Measurements from ENCODE around the gene DCST2. TPM values are rescaled to one million over a fixed set of nuclear protein-coding genes. Genes with fewer than 3 reads are reported as not detected.

Gene DCST2
- total RNA-seq, 3 donors from 2014 or later: 1.7 to 3.3 (median 2.3) TPM

- no peak for ATAC-seq
- intact Hi-C loops (cut with DNase I, micrococcal nuclease): no loop called here
- DNase-seq: no peak
Observed at GRCh38 chr1:154994269-154994587, 39.4 kb downstream of the DCST2 start.

DNA sequence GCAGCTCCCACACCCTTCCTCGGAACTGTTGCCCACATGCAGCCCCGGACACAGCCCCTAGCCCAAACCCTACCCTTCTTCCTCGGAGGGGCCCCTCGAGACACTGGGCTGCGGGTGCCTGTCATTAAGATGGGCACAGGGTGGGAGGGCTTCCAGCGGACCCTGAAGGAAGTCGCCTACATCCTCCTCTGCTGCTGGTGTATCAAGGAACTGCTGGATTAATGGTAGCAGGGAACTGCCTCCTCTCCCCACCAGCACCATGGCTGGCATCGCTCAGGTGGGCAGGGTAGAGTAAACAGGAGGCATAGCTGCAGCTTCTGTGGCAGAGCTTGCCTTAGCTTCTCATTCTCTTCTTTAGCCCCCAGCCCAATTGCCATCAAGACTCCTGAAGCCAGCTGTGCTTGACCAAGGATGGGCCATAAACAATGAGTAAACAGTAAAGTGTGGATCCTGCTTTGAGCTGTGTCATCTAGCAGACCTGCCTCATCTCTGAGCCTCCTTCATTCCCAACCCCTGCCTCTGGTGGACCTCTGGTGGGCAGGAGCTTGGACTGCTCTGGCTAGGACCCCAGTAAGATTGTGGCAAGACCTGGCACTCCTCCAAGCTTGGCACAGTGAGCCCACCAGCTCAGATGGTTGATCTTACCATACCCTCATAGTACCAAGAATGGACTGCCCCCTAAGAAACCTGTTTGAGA is 39.9 kb downstream of the DCST2 start, which contains the start of gene LENEP:
Gene LENEP (plus strand): TSS at position 15 of the 697 bp plus-strand sequence. CDS start 22 bp downstream, at position 37.
- TF ChIP-seq, protein P1, sequence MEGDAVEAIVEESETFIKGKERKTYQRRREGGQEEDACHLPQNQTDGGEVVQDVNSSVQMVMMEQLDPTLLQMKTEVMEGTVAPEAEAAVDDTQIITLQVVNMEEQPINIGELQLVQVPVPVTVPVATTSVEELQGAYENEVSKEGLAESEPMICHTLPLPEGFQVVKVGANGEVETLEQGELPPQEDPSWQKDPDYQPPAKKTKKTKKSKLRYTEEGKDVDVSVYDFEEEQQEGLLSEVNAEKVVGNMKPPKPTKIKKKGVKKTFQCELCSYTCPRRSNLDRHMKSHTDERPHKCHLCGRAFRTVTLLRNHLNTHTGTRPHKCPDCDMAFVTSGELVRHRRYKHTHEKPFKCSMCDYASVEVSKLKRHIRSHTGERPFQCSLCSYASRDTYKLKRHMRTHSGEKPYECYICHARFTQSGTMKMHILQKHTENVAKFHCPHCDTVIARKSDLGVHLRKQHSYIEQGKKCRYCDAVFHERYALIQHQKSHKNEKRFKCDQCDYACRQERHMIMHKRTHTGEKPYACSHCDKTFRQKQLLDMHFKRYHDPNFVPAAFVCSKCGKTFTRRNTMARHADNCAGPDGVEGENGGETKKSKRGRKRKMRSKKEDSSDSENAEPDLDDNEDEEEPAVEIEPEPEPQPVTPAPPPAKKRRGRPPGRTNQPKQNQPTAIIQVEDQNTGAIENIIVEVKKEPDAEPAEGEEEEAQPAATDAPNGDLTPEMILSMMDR (IDR thresholded peaks at IDR 0.05): no peak
- Histone ChIP-seq H3K9me3 (no peaks in the 10 kb centered on the region), H3K4me3 (no peak within 1 kb of the TSS), H3K36me3 (ENCODE audit: low read depth) (no peaks in the 10 kb centered on the region), H3K4me1 (ENCODE audit: low read depth) (peaks cover 11% of the 10 kb centered on the region)
- intact Hi-C loops (cut with DNase I, micrococcal nuclease): no loop called here
- DNase-seq (peak in 2 of 3 donors; percentile 35 to 41), ATAC-seq (no peak)

More at GRCh38 chr1:154994269-154994587, 39.4 kb downstream of the DCST2 start:
- peaks cover 12% of the 10 kb centered on the region for H3K4me1 ChIP-seq (ENCODE audit: low read depth)
- no peak overlapping the region for H3K4me3 ChIP-seq
- TF ChIP-seq, protein P1 (IDR thresholded peaks at IDR 0.05): no peak
- no peaks in the 10 kb centered on the region for H3K9me3 ChIP-seq
- no peaks in the 10 kb centered on the region for H3K36me3 ChIP-seq (ENCODE audit: low read depth)

DNA sequence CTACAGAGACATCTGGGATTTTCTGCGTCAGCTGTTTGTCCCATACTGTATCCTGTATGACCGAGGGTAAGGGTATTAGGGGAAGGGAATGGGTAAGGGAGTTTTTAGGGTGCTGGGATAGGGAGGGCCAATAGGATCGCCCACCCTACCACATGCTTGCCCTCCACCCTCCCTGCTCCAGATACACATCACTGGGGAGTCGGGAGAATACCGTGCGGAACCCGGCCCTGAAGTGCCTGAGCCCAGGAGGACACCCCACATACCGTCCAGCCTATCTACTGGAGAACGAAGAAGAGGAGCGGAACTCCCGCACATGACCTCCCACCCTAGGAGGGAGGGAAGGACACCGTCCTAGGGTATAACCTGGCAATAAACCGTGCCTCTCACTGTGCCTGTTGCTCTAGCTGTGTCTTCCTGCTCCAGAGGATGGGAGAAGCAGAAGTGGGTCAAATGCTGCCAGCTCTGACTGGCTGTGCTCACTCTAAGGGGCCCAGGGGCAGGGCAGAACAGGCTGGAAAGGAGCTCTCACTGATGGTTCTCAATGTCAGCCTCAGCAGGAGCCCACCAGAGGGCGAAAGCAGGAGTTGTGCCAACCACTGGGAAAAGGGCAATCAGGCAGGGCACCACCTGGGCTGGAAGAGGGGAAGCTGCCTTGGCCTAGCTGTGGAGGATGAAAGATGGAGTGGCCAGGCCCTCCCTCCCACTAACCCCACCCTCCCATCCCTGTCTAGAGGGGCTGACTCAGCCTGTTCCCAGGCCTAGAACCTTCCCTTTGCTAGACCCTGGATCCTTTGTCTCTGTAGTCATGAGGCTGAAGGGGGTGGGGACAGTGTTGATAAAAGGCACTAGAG is 40.6 kb downstream of the DCST2 start:
- DNase-seq (peak in 2 of 3 donors; percentile 32 to 41), ATAC-seq (peak; percentile 30)
- Histone ChIP-seq H3K36me3 (ENCODE audit: low read depth) (no peaks in the 10 kb centered on the region), H3K4me1 (ENCODE audit: low read depth) (peaks cover 8% of the 10 kb centered on the region), H3K9me3 (no peaks in the 10 kb centered on the region), H3K4me3 (no peak overlapping the region)
- TF ChIP-seq, protein P1 (IDR thresholded peaks at IDR 0.05): no peak
- intact Hi-C loops (cut with DNase I, micrococcal nuclease): no loop called here

DNA sequence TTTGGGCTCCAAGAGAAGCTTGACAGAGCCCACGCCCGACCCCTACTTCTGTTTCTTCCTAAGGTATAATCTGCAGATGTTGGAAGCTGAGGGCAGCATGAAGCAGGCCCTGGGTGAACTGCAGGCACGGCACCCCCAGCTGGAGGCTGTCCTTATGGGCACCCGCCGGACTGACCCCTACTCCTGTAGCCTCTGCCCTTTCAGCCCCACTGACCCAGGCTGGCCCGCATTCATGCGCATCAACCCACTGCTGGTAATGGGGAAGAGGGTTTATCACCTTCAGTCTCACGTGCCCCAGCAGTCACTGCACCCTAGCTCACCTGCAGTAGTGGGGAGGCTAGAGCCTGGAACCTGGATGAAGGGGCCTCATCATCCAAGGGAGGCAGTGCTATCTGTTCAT is 43.3 kb downstream of the DCST2 start:
- TF ChIP-seq, protein P1 (IDR thresholded peaks at IDR 0.05): no peak
- no peaks in the 10 kb centered on the region for H3K9me3 ChIP-seq
- no peak overlapping the region for H3K4me3 ChIP-seq
- no peaks in the 10 kb centered on the region for H3K36me3 ChIP-seq (ENCODE audit: low read depth)
- peaks cover 8% of the 10 kb centered on the region for H3K4me1 ChIP-seq (ENCODE audit: low read depth)
- intact Hi-C loops (cut with DNase I, micrococcal nuclease): no loop called here
- DNase-seq (peak in 2 of 3 donors; percentile 13 to 39), ATAC-seq (no peak)

DNA sequence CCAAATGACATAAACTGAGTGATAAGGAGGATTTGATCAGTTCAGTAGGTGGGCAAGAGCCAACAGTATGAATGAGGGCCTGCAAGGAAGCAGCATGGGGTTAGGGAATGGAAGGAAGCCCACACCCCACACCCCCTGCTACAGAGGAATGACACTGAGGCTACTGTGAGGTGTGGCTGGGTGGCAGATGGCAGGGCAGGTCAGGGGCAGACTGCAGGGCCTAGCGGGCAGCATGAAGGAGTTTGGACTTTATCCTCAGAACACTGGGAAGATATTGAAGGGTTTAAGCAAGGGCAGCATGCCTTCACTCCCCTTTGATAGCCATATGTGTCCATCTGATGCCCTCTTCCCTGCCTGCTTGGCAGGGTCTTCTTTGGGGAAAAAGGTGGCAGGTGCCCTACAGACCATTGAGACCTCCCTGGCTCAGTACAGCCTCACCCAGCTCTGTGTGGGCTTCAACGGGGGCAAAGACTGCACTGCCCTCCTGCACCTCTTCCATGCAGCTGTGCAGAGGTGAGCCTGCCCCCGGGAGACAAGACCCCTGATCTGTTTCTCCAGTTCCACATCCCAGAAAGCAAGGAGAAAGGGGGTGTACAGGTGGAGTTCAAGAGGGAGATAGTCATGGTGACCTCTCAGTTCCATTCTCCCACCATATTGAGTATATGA is 44.3 kb downstream of the DCST2 start:
- no peak overlapping the region for H3K4me3 ChIP-seq
- no peaks in the 10 kb centered on the region for H3K36me3 ChIP-seq (ENCODE audit: low read depth)
- TF ChIP-seq, protein P1 (IDR thresholded peaks at IDR 0.05): no peak
- DNase-seq: peak in 2 of 3 donors; percentile 22 to 30
- peak; percentile 59 for ATAC-seq
- no peaks in the 10 kb centered on the region for H3K9me3 ChIP-seq
- peaks cover 10% of the 10 kb centered on the region for H3K4me1 ChIP-seq (ENCODE audit: low read depth)
- intact Hi-C loops (cut with DNase I, micrococcal nuclease): no loop called here
